B cell (primary cell): Measurements from ENCODE around the gene CDH12.

Experiments
- EZH2 ChIP-seq: IDR thresholded peaks from 2 replicates; pipeline ENCODE4 v1.6.1; 2012; ENCODE audit warnings: borderline replicate concordance, low read depth, mild to moderate bottlenecking, moderate library complexity, low read length; ENCODE audit not compliant: insufficient read depth, poor library complexity, severe bottlenecking
- TF ChIP-seq, protein P1 (sequence below): fragments of 200-600 bp; IDR thresholded peaks from one replicate; pipeline ENCODE4 v1.8.0; 2022; ENCODE audit warnings: antibody characterized with exemption, mild to moderate bottlenecking

DNA sequence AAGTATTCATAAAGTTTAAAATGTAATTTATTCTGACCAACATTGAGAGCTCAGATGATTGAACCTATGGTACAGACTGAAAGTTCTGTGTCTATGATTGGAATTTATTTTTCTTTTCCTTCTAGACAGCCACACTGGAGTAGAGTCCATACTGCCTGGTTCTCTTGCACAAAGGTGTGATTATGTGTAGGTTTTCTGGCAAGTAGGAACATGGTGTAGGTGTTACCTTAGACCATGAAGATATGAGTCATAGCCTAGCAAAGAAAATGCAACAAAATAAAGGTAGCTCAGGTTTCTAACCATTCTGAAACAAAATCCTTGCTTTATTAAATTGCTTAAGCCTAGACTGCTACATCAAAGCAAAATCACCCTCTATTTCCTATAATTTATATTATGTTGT, 143.4 kb downstream of the CDH12 start:
- TF ChIP-seq, protein P1, sequence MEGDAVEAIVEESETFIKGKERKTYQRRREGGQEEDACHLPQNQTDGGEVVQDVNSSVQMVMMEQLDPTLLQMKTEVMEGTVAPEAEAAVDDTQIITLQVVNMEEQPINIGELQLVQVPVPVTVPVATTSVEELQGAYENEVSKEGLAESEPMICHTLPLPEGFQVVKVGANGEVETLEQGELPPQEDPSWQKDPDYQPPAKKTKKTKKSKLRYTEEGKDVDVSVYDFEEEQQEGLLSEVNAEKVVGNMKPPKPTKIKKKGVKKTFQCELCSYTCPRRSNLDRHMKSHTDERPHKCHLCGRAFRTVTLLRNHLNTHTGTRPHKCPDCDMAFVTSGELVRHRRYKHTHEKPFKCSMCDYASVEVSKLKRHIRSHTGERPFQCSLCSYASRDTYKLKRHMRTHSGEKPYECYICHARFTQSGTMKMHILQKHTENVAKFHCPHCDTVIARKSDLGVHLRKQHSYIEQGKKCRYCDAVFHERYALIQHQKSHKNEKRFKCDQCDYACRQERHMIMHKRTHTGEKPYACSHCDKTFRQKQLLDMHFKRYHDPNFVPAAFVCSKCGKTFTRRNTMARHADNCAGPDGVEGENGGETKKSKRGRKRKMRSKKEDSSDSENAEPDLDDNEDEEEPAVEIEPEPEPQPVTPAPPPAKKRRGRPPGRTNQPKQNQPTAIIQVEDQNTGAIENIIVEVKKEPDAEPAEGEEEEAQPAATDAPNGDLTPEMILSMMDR = no peak
- TF ChIP-seq EZH2 = no peak
